Gastroesophageal sphincter (tissue), 4 donors: ENCODE results near the gene SPTBN5. TPM values are rescaled to one million over a fixed set of nuclear protein-coding genes. Genes with fewer than 3 reads are reported as not detected.

Source experiments
- ATAC-seq: fragments of 150-250 bp; one replicate; pipeline ENCODE4 v1.9.1; 2016; ENCODE audit warnings: mild to moderate bottlenecking, moderate library complexity
- H3K27ac ChIP-seq, 4 donors: fragments of 200-600 bp; sonication (generic) in 3 of 4; 1 replicate in 3 of 4; 2 replicates in 1 of 4; pipeline ENCODE4 v1.5.1; 2016 to 2019
- H3K27me3 ChIP-seq: fragments of 200-600 bp; sonication (generic); one replicate; pipeline ENCODE4 v1.5.1; 2019
- H3K36me3 ChIP-seq, 2 donors: fragments of 200-600 bp; sonication (generic); one replicate each; pipeline ENCODE4 v1.5.1; 2019; ENCODE audit warnings: control low read depth in 1 of 2
- H3K4me1 ChIP-seq, 3 donors: fragments of 200-600 bp; sonication (generic); 1 replicate in 2 of 3; 2 replicates in 1 of 3; pipeline ENCODE4 v1.5.1; 2016 to 2019; ENCODE audit warnings: control low read depth in 2 of 3
- H3K4me3 ChIP-seq, 2 donors: fragments of 200-600 bp; sonication (generic); one replicate each; pipeline ENCODE4 v1.5.1; 2019; ENCODE audit warnings: mild to moderate bottlenecking in 1 of 2, moderate library complexity in 1 of 2
- H3K9me3 ChIP-seq, 3 donors: fragments of 200-600 bp; sonication (generic); one replicate each; pipeline ENCODE4 v1.5.1; 2017 to 2019; ENCODE audit warnings: control low read depth in 2 of 3
- CTCF ChIP-seq, 4 experiments: fragments of 200-600 bp in 2 of 4; fragments of 450-650 bp in 2 of 4; sonication (generic) in 1 of 4; IDR thresholded peaks; one replicate each; pipeline ENCODE4 v1.5.1; 2017 to 2019; ENCODE audit warnings: antibody characterized with exemption in 4 of 4, mild to moderate bottlenecking in 2 of 4, moderate library complexity in 2 of 4
- EP300 ChIP-seq: sonication (generic); formaldehyde crosslinking; IDR thresholded peaks from one replicate; pipeline ENCODE4 v1.6.1; 2017; ENCODE audit warnings: antibody characterized with exemption, mild to moderate bottlenecking
- POLR2A ChIP-seq, 2 donors: fragments of 450-650 bp; IDR thresholded peaks; one replicate each; pipeline ENCODE4 v1.6.1; 2017; ENCODE audit warnings: antibody characterized with exemption in 2 of 2, mild to moderate bottlenecking in 2 of 2, moderate library complexity in 1 of 2
- POLR2AphosphoS5 ChIP-seq: sonication (generic); formaldehyde crosslinking; IDR thresholded peaks from one replicate; pipeline ENCODE4 v1.6.1; 2017; ENCODE audit warnings: antibody characterized with exemption
- WGBS, 2 donors: methylation state at CpG; one replicate each; pipeline ENCODE4 v1.1.5; 2018; ENCODE audit warnings: low coverage in 1 of 2; 5-methylcytosine and 5-hydroxymethylcytosine counted together
- total RNA-seq, 4 donors: library from RNA; depleted of rRNA; stranded (reverse); fragments of >200 nt; gene quantifications; one replicate each; pipeline ENCODE4 v1.1.0, GENCODE V29; 2016

Gene SPTBN5
- total RNA-seq, 4 donors from 2014 or later, result 0.13 to 0.93 (median 0.38) TPM

- no peak for ATAC-seq
- TF ChIP-seq CTCF (IDR thresholded peaks at IDR 0.05), result no peak
- peaks cover 0 to 59% of the 10 kb centered on the region in 2 donors for H3K36me3 ChIP-seq
These were observed 68.7 kb downstream of the SPTBN5 start for GRCh38 chr15:41825145-41825544.

GRCh38 chr15:41824062-41824745, 69.6 kb downstream of the SPTBN5 start:
- Histone ChIP-seq H3K4me3 (no peak overlapping the region), H3K36me3 (peaks cover 0 to 69% of the 10 kb centered on the region in 2 donors), H3K27ac (no peak overlapping the region), H3K9me3 (no peaks in the 10 kb centered on the region), H3K4me1 (peaks cover 0 to 15% (median 6%) of the 10 kb centered on the region in 3 donors), H3K27me3 (no peaks in the 10 kb centered on the region)
- ATAC-seq, result no peak
- TF ChIP-seq POLR2A (IDR thresholded peaks at IDR 0.05), result no peak
- no peak for TF ChIP-seq CTCF (IDR thresholded peaks at IDR 0.05)
- TF ChIP-seq EP300, result no peak
- no peak for TF ChIP-seq POLR2AphosphoS5
- WGBS, 2 donors, result 80% methylated on average over 1 to 5 of the region's 19 CpGs

More at GRCh38 chr15:41825145-41825544, 68.7 kb downstream of the SPTBN5 start:
- Histone ChIP-seq H3K27me3 (no peaks in the 10 kb centered on the region), H3K27ac (no peak overlapping the region), H3K9me3 (no peaks in the 10 kb centered on the region), H3K4me1 (peaks cover 0 to 23% (median 13%) of the 10 kb centered on the region in 3 donors), H3K4me3 (no peak overlapping the region)
- no CpG with 5 or more reads among the region's 10 CpGs for WGBS, 2 donors

- Histone ChIP-seq H3K27ac (no peak overlapping the region), H3K36me3 (peaks cover 0 to 76% of the 10 kb centered on the region in 2 donors), H3K27me3 (no peaks in the 10 kb centered on the region), H3K9me3 (no peaks in the 10 kb centered on the region), H3K4me1 (peaks cover 0 to 8% (median 0%) of the 10 kb centered on the region in 3 donors), H3K4me3 (no peak overlapping the region)
- TF ChIP-seq POLR2AphosphoS5 (no peak), POLR2A (IDR thresholded peaks at IDR 0.05) (no peak), EP300 (no peak), CTCF (IDR thresholded peaks at IDR 0.05) (no peak)
- no peak for ATAC-seq
- 94% methylated on average over 3 of the region's 11 CpGs; no CpG with 5 or more reads in 1 of the 2 donors for WGBS, 2 donors
These were observed 70.4 kb downstream of the SPTBN5 start for GRCh38 chr15:41823502-41823901.

GRCh38 chr15:41822957-41823356, 70.9 kb downstream of the SPTBN5 start:
- H3K27me3 ChIP-seq, result no peaks in the 10 kb centered on the region
- no peak overlapping the region for H3K4me3 ChIP-seq
- no peak for ATAC-seq
- TF ChIP-seq POLR2A (IDR thresholded peaks at IDR 0.05) (no peak), EP300 (no peak), POLR2AphosphoS5 (no peak), CTCF (IDR thresholded peaks at IDR 0.05) (no peak)
- H3K9me3 ChIP-seq, result no peaks in the 10 kb centered on the region
- H3K27ac ChIP-seq, result no peak overlapping the region
- peaks cover 0 to 7% (median 0%) of the 10 kb centered on the region in 3 donors for H3K4me1 ChIP-seq
- H3K36me3 ChIP-seq, result peaks cover 0 to 81% of the 10 kb centered on the region in 2 donors
- WGBS, 2 donors, result no CpG with 5 or more reads among the region's 6 CpGs

- no peak for ATAC-seq
- Histone ChIP-seq H3K4me3 (no peak overlapping the region), H3K9me3 (no peaks in the 10 kb centered on the region), H3K36me3 (peaks cover 0 to 86% of the 10 kb centered on the region in 2 donors), H3K4me1 (peaks cover 0 to 5% (median 0%) of the 10 kb centered on the region in 3 donors), H3K27ac (no peak overlapping the region), H3K27me3 (no peaks in the 10 kb centered on the region)
- TF ChIP-seq EP300, result no peak
- TF ChIP-seq CTCF (IDR thresholded peaks at IDR 0.05), result no peak
- no peak for TF ChIP-seq POLR2A (IDR thresholded peaks at IDR 0.05)
- no peak for TF ChIP-seq POLR2AphosphoS5
- 70 to 80% methylated on average over 1 to 2 of the region's 6 CpGs for WGBS, 2 donors
These were observed 71.4 kb downstream of the SPTBN5 start for GRCh38 chr15:41822471-41822870.
